ENCODE measurements around the gene PPFIA3.
A peak's percentile ranks its signal among the peaks of the same experiment; 100 is the strongest.
"Not testable (repeated sequence)": the region's sequence is repeated elsewhere in the genome, so short reads cannot be mapped to it uniquely, and the experiment has no call there.

PPFIA3 gene

DNA sequence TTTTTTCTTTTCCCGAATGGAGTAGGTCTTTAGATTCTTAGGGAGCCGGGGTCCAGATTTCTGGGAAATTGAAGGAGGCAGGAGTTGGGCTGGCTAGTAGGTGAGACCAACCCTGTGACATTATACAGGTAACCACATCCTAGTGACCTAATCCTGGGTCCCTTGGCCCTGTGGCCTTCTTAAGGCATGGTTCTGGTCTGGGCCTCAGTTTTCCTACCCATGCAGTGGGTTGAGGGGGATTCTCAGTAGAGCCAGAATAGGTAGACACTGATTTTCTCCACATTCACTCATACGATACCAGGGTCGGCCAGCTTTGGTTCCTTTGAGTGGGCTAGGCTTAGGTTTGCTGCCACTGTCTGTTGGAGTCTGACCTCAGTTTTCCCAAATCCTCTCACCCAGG is 7.2 kb downstream of the PPFIA3 start:
- DNase-seq, result no peak

DNA sequence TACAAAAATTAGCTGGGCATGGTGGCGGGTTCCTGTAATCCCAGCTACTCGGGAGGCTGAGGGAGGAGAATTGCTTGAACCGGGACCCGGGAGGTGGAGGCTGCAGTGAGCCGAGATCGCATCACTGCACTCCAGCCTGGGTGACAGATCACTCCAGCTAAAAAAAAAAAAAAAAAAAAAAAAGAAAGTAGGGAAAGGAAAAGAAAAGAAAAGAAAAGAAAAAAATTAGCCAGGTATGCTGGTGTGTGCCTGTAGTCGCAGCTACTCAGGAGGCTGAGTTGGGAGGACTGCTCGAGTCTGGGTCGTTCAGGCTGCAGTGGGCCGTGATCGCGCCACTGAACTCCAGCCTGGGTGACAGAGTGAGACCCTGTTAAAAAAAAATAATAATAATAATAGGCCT is 7.9 kb downstream of the PPFIA3 start:
- DNase-seq, result not testable (repeated sequence)

- DNase-seq, result peak; percentile 89
These were observed 8.6 kb downstream of the PPFIA3 start for GRCh38 chr19:49127674-49128544.

- DNase-seq, result no peak
These were observed 9.3 kb downstream of the PPFIA3 start for GRCh38 chr19:49128545-49129237.

DNA sequence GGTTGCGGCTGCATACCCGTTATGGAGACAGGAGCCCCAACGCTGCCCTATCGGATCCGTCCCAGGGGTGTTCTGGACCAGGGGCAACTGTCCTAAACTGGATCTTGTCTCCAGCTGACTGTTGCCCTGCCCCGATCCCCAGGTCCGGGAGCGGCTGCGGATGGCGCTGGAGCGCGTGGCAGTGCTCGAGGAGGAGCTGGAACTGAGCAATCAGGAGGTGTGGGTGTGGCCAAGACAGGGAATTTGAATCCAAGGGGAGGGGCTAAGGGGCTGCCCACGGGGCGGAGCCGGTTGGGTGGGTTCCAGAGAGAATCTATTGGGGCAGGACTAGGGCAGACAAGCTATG is 9.9 kb downstream of the PPFIA3 start:
- DNase-seq, result no peak

- DNase-seq, result no peak
These were observed 11.0 kb downstream of the PPFIA3 start for GRCh38 chr19:49130325-49130724.

- no peak for DNase-seq
These were observed 13.7 kb downstream of the PPFIA3 start for GRCh38 chr19:49132974-49133609.

DNA sequence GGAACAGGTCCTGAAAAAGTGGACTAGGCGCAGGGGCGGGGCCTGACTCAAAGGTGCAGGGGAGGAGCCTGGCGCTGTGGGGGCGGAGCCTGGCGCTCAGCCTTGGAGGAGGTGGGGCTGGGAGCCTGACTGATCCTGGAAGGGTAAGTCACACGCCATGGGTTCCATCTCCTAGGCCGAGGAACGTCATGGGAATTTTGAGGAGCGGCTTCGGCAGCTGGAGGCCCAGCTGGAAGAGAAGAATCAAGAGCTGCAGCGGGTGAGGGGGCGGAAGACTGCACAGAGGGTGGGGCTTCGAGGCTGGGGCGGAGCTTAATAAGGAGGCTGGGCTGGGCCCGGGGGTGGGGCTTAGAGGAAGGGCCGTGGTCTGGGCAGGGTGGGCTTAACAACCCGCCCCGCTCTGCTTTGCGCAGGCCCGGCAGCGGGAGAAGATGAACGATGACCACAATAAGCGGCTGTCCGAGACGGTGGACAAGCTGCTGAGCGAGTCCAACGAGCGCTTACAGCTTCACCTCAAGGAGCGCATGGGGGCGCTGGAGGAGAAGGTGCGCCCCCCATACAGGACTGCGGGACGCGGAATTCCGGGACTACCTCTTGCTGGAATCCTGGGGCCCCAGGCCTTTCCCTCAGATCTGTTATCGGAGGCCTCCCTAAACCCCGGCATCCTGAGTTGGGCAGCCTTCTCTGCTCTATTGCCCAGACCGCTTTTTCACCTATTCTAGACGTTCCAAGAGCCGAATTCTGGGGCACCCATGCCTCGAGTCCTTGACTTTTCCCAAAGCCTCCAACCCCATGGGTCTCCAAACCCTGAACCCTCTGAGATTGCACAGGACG is 14.5 kb downstream of the PPFIA3 start:
- DNase-seq, result no peak

GRCh38 chr19:49135686-49136085 is 16.3 kb downstream of the PPFIA3 start:
- DNase-seq, result no peak

- DNase-seq, result no peak
These were observed 17.4 kb downstream of the PPFIA3 start for GRCh38 chr19:49136771-49137171.

GRCh38 chr19:49140951-49141350 is 21.6 kb downstream of the PPFIA3 start:
- no peak for DNase-seq

GRCh38 chr19:49141352-49141751 is 22.0 kb downstream of the PPFIA3 start:
- DNase-seq, result no peak

DNA sequence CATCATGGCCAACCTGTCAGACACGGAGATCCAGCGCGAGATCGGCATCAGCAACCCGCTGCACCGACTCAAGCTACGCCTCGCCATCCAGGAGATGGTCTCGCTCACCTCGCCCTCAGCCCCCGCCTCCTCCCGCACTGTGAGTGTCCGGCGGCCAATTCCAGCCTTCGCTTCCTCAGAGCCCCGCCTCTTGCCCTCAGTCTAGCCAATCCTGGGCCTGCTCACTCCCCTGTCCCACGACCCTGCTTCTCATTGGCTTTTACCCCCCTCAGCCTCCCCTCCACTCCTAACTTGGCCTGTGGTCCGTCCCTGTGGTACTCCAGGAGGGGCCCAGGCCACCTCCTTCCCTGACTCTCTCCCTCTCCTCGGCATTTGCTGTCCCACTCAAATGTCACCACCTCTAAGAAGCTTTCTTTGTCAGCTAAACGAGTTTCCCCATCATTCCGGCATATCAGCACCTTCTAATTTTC is 23.6 kb downstream of the PPFIA3 start:
- DNase-seq, result no peak

DNA sequence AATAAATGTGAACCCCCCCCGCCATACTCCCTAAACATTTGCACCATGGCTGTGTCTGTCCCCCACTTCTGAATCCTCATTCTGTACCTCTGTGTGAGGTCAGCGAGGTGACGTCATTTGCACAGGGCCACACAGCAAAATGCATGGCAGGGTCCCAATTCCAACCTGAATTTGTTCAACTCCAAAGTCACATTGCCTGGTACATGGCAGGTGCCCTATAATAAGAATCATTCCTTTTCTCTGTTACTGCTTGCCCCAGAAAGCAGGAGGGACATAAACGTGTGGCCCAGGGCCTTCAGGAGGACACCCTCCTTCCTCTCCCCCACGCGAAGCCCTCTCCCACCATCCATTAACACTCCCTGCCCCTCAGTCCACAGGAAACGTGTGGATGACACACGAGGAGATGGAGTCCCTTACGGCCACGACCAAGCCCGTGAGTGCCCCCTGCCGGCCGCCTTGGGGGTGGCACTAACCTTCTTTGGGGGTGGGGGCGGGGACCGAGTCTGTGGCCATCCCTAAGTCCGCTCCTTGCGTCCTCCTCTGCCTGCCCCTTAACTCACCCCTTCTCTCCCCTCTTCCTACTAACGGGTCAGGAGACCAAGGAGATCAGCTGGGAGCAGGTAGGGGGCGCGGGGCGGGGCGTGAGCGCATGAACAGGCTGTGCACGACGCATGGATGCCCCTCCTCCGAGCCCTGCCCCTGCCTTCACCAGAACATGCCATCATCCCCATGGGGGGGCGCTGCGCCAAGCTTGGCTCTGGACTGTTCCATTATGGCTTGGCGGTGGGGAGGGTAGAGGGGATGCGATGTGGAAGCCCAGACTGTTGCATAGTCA is 26.4 kb downstream of the PPFIA3 start:
- DNase-seq, result peak; percentile 61

- DNase-seq, result not testable (repeated sequence)
These were observed 27.0 kb downstream of the PPFIA3 start for GRCh38 chr19:49146408-49146770.

- DNase-seq, result no peak
These were observed 28.8 kb downstream of the PPFIA3 start for GRCh38 chr19:49148044-49148682.

- DNase-seq, result peak; percentile 59
These were observed 29.7 kb downstream of the PPFIA3 start for GRCh38 chr19:49148784-49149651.

DNA sequence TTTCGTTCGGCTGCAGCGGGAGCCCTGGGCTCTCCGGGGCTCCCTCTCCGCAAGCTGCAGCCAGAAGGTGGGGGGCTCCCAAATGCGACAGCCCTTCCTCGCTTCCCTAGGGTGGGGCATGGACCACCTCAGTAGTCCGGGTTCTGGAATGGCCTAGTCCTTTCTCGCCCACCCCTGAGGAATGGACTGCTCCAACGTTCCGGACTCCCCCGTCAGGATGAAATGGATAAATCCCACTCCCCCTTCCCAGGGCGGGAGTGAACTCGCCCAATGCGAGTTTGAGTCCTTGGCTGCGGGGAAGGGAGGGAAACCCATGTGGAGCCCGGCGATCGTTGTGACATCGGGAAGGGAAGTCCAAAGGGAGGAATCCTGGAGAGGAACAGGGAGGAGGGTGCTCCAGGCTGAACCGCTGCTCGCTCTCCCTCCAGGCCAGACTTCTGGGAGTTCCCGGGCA is 30.3 kb downstream of the PPFIA3 start:
- no peak for DNase-seq

- DNase-seq, result no peak
These were observed 31.0 kb downstream of the PPFIA3 start for GRCh38 chr19:49150106-49150943.

- DNase-seq, result no peak
These were observed 31.6 kb downstream of the PPFIA3 start for GRCh38 chr19:49150944-49151243.

All from activated CD4-positive, alpha-beta T cell treated with anti-CD3 and anti-CD28 coated beads for 1 hour (primary cell).